HG02759 (cell line): ENCODE measurements around the gene NAA10.

ENCODE experiments used
- ATAC-seq: cut with Tn5 transposase; IDR thresholded peaks from one replicate; pipeline ENCODE4 v1.9.1; 2021; ENCODE audit warnings: mild to moderate bottlenecking, moderate library complexity; ENCODE audit not compliant: unreplicated experiment

Gene NAA10

GRCh38 chrX:153930011-153930910, 4.6 kb downstream of the NAA10 start:
- ATAC-seq, result no peak

GRCh38 chrX:153929576-153929975, 5.3 kb downstream of the NAA10 start:
- ATAC-seq, result no peak

- ATAC-seq, result no peak
These were observed 6.0 kb downstream of the NAA10 start for GRCh38 chrX:153928846-153929245.

- ATAC-seq, result peak; percentile 71
These were observed 6.7 kb downstream of the NAA10 start for GRCh38 chrX:153927922-153928760.

- no peak for ATAC-seq
These were observed 7.2 kb downstream of the NAA10 start for GRCh38 chrX:153927672-153927921.

GRCh38 chrX:153926858-153927671, 7.8 kb downstream of the NAA10 start:
- ATAC-seq, result peak; percentile 36

GRCh38 chrX:153926552-153926857, 8.3 kb downstream of the NAA10 start:
- no peak for ATAC-seq

GRCh38 chrX:153925739-153926551, 8.9 kb downstream of the NAA10 start, which contains the start of gene ARHGAP4:
TSS of gene ARHGAP4 (minus strand) at chrX:153926264. CDS start at chrX:153926202, 62 bp downstream.
- peak; percentile 17 for ATAC-seq

GRCh38 chrX:153925387-153925738, 9.5 kb downstream of the NAA10 start:
- ATAC-seq, result no peak

- no peak for ATAC-seq
These were observed 10.5 kb downstream of the NAA10 start for GRCh38 chrX:153924149-153924861.

- ATAC-seq, result no peak
These were observed 11.6 kb downstream of the NAA10 start for GRCh38 chrX:153922932-153923857.

GRCh38 chrX:153921511-153922446, 13.1 kb downstream of the NAA10 start:
- no peak for ATAC-seq

- no peak for ATAC-seq
These were observed 13.8 kb downstream of the NAA10 start for GRCh38 chrX:153921070-153921469.

- ATAC-seq, result no peak
These were observed 14.3 kb downstream of the NAA10 start for GRCh38 chrX:153920546-153920945.

GRCh38 chrX:153919281-153919680, 15.6 kb downstream of the NAA10 start:
- no peak for ATAC-seq

- no peak for ATAC-seq
These were observed 17.0 kb downstream of the NAA10 start for GRCh38 chrX:153917869-153918268.

GRCh38 chrX:153913701-153914100, 21.1 kb downstream of the NAA10 start:
- ATAC-seq, result no peak

- ATAC-seq, result no peak
These were observed 21.6 kb downstream of the NAA10 start for GRCh38 chrX:153913211-153913610.
